Neural progenitor cell (in vitro differentiated cells): Measurements from ENCODE around the gene DAO. TPM values are rescaled to one million over a fixed set of nuclear protein-coding genes. Genes with fewer than 3 reads are reported as not detected.
A peak's percentile ranks its signal among the peaks of the same experiment; 100 is the strongest.

Experiments used
- DNase-seq: peaks from one replicate; pipeline ENCODE4 v3.0.0-alpha.2; 2016; ENCODE audit warnings: low spot score
- H2AFZ ChIP-seq: fragments of 200-600 bp; sonication (generic); replicated peaks from 2 replicates; pipeline ENCODE4 v1.6.1; 2016; ENCODE audit warnings: antibody characterized with exemption
- H3F3A ChIP-seq: fragments of 200-600 bp; sonication (generic); 2 replicates; pipeline ENCODE4 v1.6.1; 2016; ENCODE audit warnings: antibody characterized with exemption, low read depth
- H3K27ac ChIP-seq: fragments of 200-600 bp; sonication (generic); 2 replicates; pipeline ENCODE4 v1.5.1; 2016; ENCODE audit warnings: mild to moderate bottlenecking
- H3K27me3 ChIP-seq: fragments of 200-600 bp; sonication (generic); 2 replicates; pipeline ENCODE4 v1.6.1; 2016; ENCODE audit warnings: mild to moderate bottlenecking, moderate library complexity
- H3K36me3 ChIP-seq: fragments of 200-600 bp; sonication (generic); 2 replicates; pipeline ENCODE4 v1.5.1; 2016
- H3K4me1 ChIP-seq: fragments of 200-600 bp; sonication (generic); 2 replicates; pipeline ENCODE4 v1.6.1; 2016; ENCODE audit warnings: mixed run types
- H3K4me2 ChIP-seq: fragments of 200-600 bp; sonication (generic); 2 replicates; pipeline ENCODE4 v1.6.1; 2016
- H3K4me3 ChIP-seq: fragments of 200-600 bp; sonication (generic); 2 replicates; pipeline ENCODE4 v1.5.1; 2016
- H3K79me2 ChIP-seq: fragments of 200-600 bp; sonication (generic); 2 replicates; pipeline ENCODE4 v1.6.1; 2016; ENCODE audit warnings: low read depth
- H3K9ac ChIP-seq: fragments of 200-600 bp; sonication (generic); 2 replicates; pipeline ENCODE4 v1.6.1; 2016
- H3K9me3 ChIP-seq: fragments of 200-600 bp; sonication (generic); 2 replicates; pipeline ENCODE4 v1.5.1; 2016; ENCODE audit warnings: low read depth
- H4K20me1 ChIP-seq: fragments of 200-600 bp; sonication (generic); 2 replicates; pipeline ENCODE4 v1.6.1; 2016; ENCODE audit warnings: low read depth
- H3K27ac Mint-ChIP-seq: 3 replicates; pipeline ENCODE4 v1.8.0; 2021; ENCODE audit warnings: mixed read lengths
- H3K27me3 Mint-ChIP-seq: 2 replicates; pipeline ENCODE4 v1.8.0; 2022; ENCODE audit warnings: low read depth, mild to moderate bottlenecking, inconsistent platforms, moderate library complexity, mixed read lengths; ENCODE audit not compliant: insufficient read depth
- H3K36me3 Mint-ChIP-seq: 3 replicates; pipeline ENCODE4 v1.8.0; 2021; ENCODE audit warnings: mixed read lengths
- H3K4me1 Mint-ChIP-seq: 3 replicates; pipeline ENCODE4 v1.8.0; 2021; ENCODE audit warnings: mixed read lengths
- H3K4me3 Mint-ChIP-seq: 3 replicates; pipeline ENCODE4 v1.8.0; 2021; ENCODE audit warnings: mild to moderate bottlenecking, moderate library complexity, mixed read lengths
- H3K9me3 Mint-ChIP-seq: 3 replicates; pipeline ENCODE4 v1.8.0; 2020; ENCODE audit warnings: mixed read lengths
- EZH2 ChIP-seq: fragments of 200-600 bp; sonication (generic); IDR thresholded peaks from 2 replicates; pipeline ENCODE4 v1.6.1; 2017; ENCODE audit warnings: antibody characterized with exemption, mild to moderate bottlenecking, moderate library complexity
- EZH2phosphoT487 ChIP-seq: fragments of 200-600 bp; sonication (generic); IDR thresholded peaks from 2 replicates; pipeline ENCODE4 v1.6.1; 2017; ENCODE audit warnings: antibody characterized with exemption
- total RNA-seq: library from RNA; depleted of rRNA; stranded (reverse); fragments of >200 nt; gene quantifications from 2 replicates; pipeline ENCODE4 v1.2.3, GENCODE V29; 2015; ENCODE audit warnings: low replicate concordance
- TF ChIP-seq, protein P1 (sequence below): fragments of 200-600 bp; sonication (generic); IDR thresholded peaks from 2 replicates; pipeline ENCODE4 v1.5.1; 2017; ENCODE audit warnings: antibody characterized with exemption, mild to moderate bottlenecking

DAO gene
- total RNA-seq = not detected in 2 replicates

DNA sequence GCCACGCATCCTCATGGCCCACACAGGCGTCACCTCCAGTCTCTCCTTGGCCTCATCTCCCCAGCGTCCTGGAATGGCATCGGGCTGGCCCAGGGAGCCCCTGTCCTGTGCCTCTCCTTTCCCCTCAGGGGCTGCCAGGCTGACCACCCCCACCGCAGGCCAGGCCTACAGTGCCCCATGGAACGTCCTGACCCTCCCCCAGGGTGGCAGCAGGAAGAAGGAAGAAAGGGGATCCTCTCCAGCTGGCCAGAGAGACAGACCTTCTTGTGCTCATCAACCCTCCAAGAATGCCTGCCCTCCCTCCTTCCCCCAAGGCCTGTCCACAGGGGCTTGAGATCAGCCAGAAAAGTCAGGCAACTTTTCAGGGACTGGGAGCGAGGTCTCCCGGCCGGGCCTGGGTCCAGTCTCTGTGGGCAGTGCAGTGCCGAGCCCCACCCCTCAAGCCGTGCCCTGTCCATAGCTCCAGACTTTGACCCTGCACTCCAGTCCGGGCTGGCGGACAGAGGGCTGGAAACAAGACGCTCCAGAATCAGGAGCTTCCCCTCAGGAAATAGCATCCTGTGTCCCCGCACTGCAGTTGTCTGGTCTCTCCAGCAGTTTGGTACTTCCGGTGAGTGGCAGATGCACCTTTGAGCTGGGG, at the start of gene DAO:
Gene DAO (plus strand): TSS at position 478 of the 640 bp plus-strand sequence. CDS start 4,915 bp downstream, outside the sequence.
- no peak for TF ChIP-seq EZH2
- TF ChIP-seq, protein P1, sequence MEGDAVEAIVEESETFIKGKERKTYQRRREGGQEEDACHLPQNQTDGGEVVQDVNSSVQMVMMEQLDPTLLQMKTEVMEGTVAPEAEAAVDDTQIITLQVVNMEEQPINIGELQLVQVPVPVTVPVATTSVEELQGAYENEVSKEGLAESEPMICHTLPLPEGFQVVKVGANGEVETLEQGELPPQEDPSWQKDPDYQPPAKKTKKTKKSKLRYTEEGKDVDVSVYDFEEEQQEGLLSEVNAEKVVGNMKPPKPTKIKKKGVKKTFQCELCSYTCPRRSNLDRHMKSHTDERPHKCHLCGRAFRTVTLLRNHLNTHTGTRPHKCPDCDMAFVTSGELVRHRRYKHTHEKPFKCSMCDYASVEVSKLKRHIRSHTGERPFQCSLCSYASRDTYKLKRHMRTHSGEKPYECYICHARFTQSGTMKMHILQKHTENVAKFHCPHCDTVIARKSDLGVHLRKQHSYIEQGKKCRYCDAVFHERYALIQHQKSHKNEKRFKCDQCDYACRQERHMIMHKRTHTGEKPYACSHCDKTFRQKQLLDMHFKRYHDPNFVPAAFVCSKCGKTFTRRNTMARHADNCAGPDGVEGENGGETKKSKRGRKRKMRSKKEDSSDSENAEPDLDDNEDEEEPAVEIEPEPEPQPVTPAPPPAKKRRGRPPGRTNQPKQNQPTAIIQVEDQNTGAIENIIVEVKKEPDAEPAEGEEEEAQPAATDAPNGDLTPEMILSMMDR = no peak
- TF ChIP-seq EZH2phosphoT487 = no peak
- H3K79me2 ChIP-seq = no peaks in the 10 kb centered on the region
- no peak within 1 kb of the TSS for H3K4me3 ChIP-seq
- no peak within 1 kb of the TSS for H3K27ac ChIP-seq
- no peaks in the 10 kb centered on the region for H3K27me3 ChIP-seq
- no peaks in the 10 kb centered on the region for H4K20me1 ChIP-seq
- H3K9me3 Mint-ChIP-seq = no peaks in the 10 kb centered on the region
- peaks cover 7% of the 10 kb centered on the region for H3K4me1 ChIP-seq
- peaks cover 15% of the 10 kb centered on the region for H3K4me1 Mint-ChIP-seq
- no peaks in the 10 kb centered on the region for H3K9me3 ChIP-seq
- H3K4me2 ChIP-seq = no peak within 1 kb of the TSS
- H3K27me3 Mint-ChIP-seq = no peaks in the 10 kb centered on the region
- H3K9ac ChIP-seq = no peak within 1 kb of the TSS
- no peaks in the 10 kb centered on the region for H3K36me3 ChIP-seq
- no peak within 1 kb of the TSS for H3K27ac Mint-ChIP-seq
- no peak within 1 kb of the TSS for H3K4me3 Mint-ChIP-seq
- DNase-seq = no peak
- no peaks in the 10 kb centered on the region for H3F3A ChIP-seq
- peak within 1 kb of the TSS; percentile 28 for H2AFZ ChIP-seq
- no peaks in the 10 kb centered on the region for H3K36me3 Mint-ChIP-seq

DNA sequence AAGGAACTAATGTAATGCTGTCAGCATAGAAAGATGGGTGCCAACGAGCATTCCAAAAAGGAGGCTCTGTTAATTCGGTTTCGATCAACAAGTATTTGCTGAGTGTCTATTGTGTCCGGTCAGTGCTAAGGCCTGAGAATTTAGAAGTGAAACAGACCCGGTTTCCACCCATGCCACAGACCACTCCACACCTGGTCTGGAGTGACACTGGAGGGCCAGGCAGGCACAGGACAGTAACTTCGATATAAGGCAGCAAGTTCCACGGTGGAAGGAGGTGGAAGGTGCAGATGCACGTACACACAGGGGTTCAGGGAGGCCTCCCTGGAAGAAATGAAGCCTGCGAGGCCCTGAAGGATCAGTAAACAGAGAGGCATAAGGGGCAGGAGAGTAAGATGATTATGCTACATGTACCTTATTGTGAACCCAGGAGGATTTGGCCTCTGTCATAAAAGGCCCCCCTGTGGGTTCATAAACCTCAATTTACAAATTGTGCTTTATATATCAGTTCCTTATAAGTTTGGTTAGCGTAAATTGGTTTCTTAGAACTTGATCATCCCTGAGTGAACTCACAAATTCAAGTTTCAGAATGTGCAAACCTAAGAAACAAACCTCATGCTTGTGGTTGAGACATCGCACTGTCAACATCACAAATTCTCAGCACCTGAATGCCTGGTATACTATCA, 48.4 kb upstream of the DAO start:
- H3K4me1 Mint-ChIP-seq = peaks cover 38% of the 10 kb centered on the region
- Histone ChIP-seq H3K36me3 (no peaks in the 10 kb centered on the region), H3F3A (peaks cover 24% of the 10 kb centered on the region), H3K9ac (no peak overlapping the region), H3K9me3 (no peaks in the 10 kb centered on the region), H4K20me1 (peaks cover 37% of the 10 kb centered on the region), H3K27me3 (no peaks in the 10 kb centered on the region), H3K79me2 (no peaks in the 10 kb centered on the region), H3K4me3 (no peak overlapping the region), H2AFZ (no peak overlapping the region), H3K4me2 (no peak overlapping the region), H3K4me1 (peaks cover 15% of the 10 kb centered on the region), H3K27ac (no peak overlapping the region)
- H3K27me3 Mint-ChIP-seq = peaks cover 5% of the 10 kb centered on the region
- TF ChIP-seq EZH2 = no peak
- no peak overlapping the region for H3K4me3 Mint-ChIP-seq
- no peaks in the 10 kb centered on the region for H3K9me3 Mint-ChIP-seq
- peaks cover 40% of the 10 kb centered on the region for H3K36me3 Mint-ChIP-seq
- peak overlapping the region; percentile 39 for H3K27ac Mint-ChIP-seq
- DNase-seq = no peak

DNA sequence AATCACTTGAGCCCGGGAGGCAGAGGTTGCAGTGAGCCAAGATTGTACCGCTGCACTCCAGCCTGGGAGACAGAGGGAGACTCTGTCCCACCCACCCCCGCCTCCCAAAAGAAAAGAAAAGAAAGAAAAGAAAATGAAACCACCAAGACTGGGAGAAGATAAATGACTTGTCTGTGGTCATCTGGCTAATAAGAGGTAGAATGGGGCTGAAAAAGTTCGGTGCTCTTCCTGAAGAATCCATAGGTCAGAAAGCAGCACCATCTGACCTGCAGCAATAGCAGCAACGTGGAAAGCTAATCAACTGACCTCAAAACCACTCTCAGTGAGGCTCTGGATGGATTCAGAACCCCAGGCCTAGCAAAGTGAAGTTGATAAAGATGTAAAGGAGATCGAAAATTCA, 47.7 kb upstream of the DAO start:
- no peaks in the 10 kb centered on the region for H3K27me3 ChIP-seq
- H3K79me2 ChIP-seq = no peaks in the 10 kb centered on the region
- H3K4me1 Mint-ChIP-seq = peaks cover 32% of the 10 kb centered on the region
- no peak overlapping the region for H3K4me3 ChIP-seq
- no peaks in the 10 kb centered on the region for H3K36me3 ChIP-seq
- H3K4me1 ChIP-seq = peaks cover 8% of the 10 kb centered on the region
- no peak overlapping the region for H3K27ac ChIP-seq
- DNase-seq = no peak
- H3K27ac Mint-ChIP-seq = no peak overlapping the region
- H3K36me3 Mint-ChIP-seq = peaks cover 37% of the 10 kb centered on the region
- H3K9me3 Mint-ChIP-seq = no peaks in the 10 kb centered on the region
- H3F3A ChIP-seq = peaks cover 22% of the 10 kb centered on the region
- no peak overlapping the region for H3K4me2 ChIP-seq
- H2AFZ ChIP-seq = no peak overlapping the region
- H4K20me1 ChIP-seq = peaks cover 34% of the 10 kb centered on the region
- no peaks in the 10 kb centered on the region for H3K9me3 ChIP-seq
- TF ChIP-seq EZH2phosphoT487 (no peak), EZH2 (no peak)
- TF ChIP-seq, protein P1 = no peak
- H3K4me3 Mint-ChIP-seq = no peak overlapping the region
- no peak overlapping the region for H3K9ac ChIP-seq
- peaks cover 5% of the 10 kb centered on the region for H3K27me3 Mint-ChIP-seq
